H9 (cell line): ENCODE results near the gene ATP2C1. TPM values are rescaled to one million over a fixed set of nuclear protein-coding genes. Genes with fewer than 3 reads are reported as not detected.

ENCODE experiments used
- DNase-seq: peaks from one replicate; pipeline ENCODE4 v3.0.0-alpha.2; 2017
- H2AFZ ChIP-seq: one replicate; pipeline ENCODE4 v1.6.1; 2013; ENCODE audit warnings: mild to moderate bottlenecking, low read length, control low read depth, moderate library complexity
- H2AK5ac ChIP-seq: 2 replicates; pipeline ENCODE4 v1.6.1; 2013; ENCODE audit warnings: low read length, control low read depth, mixed read lengths; ENCODE audit not compliant: insufficient read length
- H2BK120ac ChIP-seq: one replicate; pipeline ENCODE4 v1.6.1; 2013; ENCODE audit warnings: low read depth, mild to moderate bottlenecking, low read length, control low read depth, inconsistent platforms; ENCODE audit not compliant: poor library complexity, severe bottlenecking
- H2BK12ac ChIP-seq: 2 replicates; pipeline ENCODE4 v1.6.1; 2013; ENCODE audit warnings: low read length, control low read depth, mixed read lengths, low read depth; ENCODE audit not compliant: insufficient read length
- H2BK15ac ChIP-seq: 2 replicates; pipeline ENCODE4 v1.6.1; 2013; ENCODE audit warnings: low read depth, low read length, control low read depth
- H2BK20ac ChIP-seq: one replicate; pipeline ENCODE4 v1.6.1; 2013; ENCODE audit warnings: low read depth, mild to moderate bottlenecking, low read length, control low read depth, inconsistent platforms; ENCODE audit not compliant: poor library complexity, severe bottlenecking
- H2BK5ac ChIP-seq: 2 replicates; pipeline ENCODE4 v1.6.1; 2013; ENCODE audit warnings: low read length, control low read depth, mixed read lengths; ENCODE audit not compliant: insufficient read length
- H3K14ac ChIP-seq: 2 replicates; pipeline ENCODE4 v1.6.1; 2013; ENCODE audit warnings: low read length, control low read depth; ENCODE audit not compliant: insufficient read depth
- H3K18ac ChIP-seq: 2 replicates; pipeline ENCODE4 v1.6.1; 2013; ENCODE audit warnings: low read depth, mild to moderate bottlenecking, mixed read lengths, low read length, control low read depth; ENCODE audit not compliant: insufficient read length
- H3K23ac ChIP-seq: 2 replicates; pipeline ENCODE4 v1.6.1; 2013; ENCODE audit warnings: low read length, control low read depth, mixed read lengths, low read depth; ENCODE audit not compliant: insufficient read length
- H3K23me2 ChIP-seq: 2 replicates; pipeline ENCODE4 v1.6.1; 2013; ENCODE audit warnings: low read depth, mild to moderate bottlenecking, mixed read lengths, low read length, control low read depth; ENCODE audit not compliant: insufficient read length, poor library complexity, severe bottlenecking
- H3K27ac ChIP-seq: 2 replicates; pipeline ENCODE4 v1.5.1; 2013; ENCODE audit warnings: low read length, control low read depth, mixed read lengths, low read depth; ENCODE audit not compliant: insufficient read length
- H3K27me3 ChIP-seq: 2 replicates; pipeline ENCODE4 v1.6.1; 2013; ENCODE audit warnings: low read length, control low read depth, inconsistent platforms; ENCODE audit not compliant: insufficient read depth
- H3K4ac ChIP-seq: 2 replicates; pipeline ENCODE4 v1.6.1; 2013; ENCODE audit warnings: low read depth, mild to moderate bottlenecking, control low read depth, inconsistent platforms, low read length, moderate library complexity
- H3K4me1 ChIP-seq: 2 replicates; pipeline ENCODE4 v1.6.1; 2013; ENCODE audit warnings: low read length, control low read depth, inconsistent platforms; ENCODE audit not compliant: insufficient read depth
- H3K4me2 ChIP-seq: 2 replicates; pipeline ENCODE4 v1.6.1; 2013; ENCODE audit warnings: low read length, control low read depth, mixed read lengths; ENCODE audit not compliant: insufficient read length, insufficient read depth
- H3K56ac ChIP-seq: 2 replicates; pipeline ENCODE4 v1.6.1; 2013; ENCODE audit warnings: low read depth, mild to moderate bottlenecking, mixed read lengths, low read length, control low read depth; ENCODE audit not compliant: insufficient read length
- H3K79me1 ChIP-seq: 2 replicates; pipeline ENCODE4 v1.6.1; 2013; ENCODE audit warnings: low read depth, mild to moderate bottlenecking, moderate library complexity, low read length, control low read depth, inconsistent platforms; ENCODE audit not compliant: insufficient read depth, poor library complexity, severe bottlenecking
- H3K79me2 ChIP-seq: 2 replicates; pipeline ENCODE4 v1.6.1; 2013; ENCODE audit warnings: low read length, control low read depth, inconsistent platforms; ENCODE audit not compliant: insufficient read depth
- H3K9ac ChIP-seq: 2 replicates; pipeline ENCODE4 v1.6.1; 2013; ENCODE audit warnings: low read length, control low read depth, mixed read lengths; ENCODE audit not compliant: insufficient read length; ENCODE audit errors: extremely low read depth
- H3K9me3 ChIP-seq: one replicate; pipeline ENCODE4 v1.6.1; 2013; ENCODE audit warnings: low read depth, low read length, inconsistent platforms; ENCODE audit not compliant: control insufficient read depth
- H3T11ph ChIP-seq: one replicate; pipeline ENCODE4 v1.6.1; 2013; ENCODE audit warnings: mild to moderate bottlenecking, low read length, control low read depth, inconsistent platforms
- H4K20me1 ChIP-seq: one replicate; pipeline ENCODE4 v1.6.1; 2013; ENCODE audit not compliant: control insufficient read depth, insufficient read length, insufficient read depth
- H4K5ac ChIP-seq: 2 replicates; pipeline ENCODE4 v1.6.1; 2013; ENCODE audit warnings: low read depth, mild to moderate bottlenecking, mixed read lengths, low read length, control low read depth; ENCODE audit not compliant: insufficient read length
- H4K8ac ChIP-seq: replicated peaks from 2 replicates; pipeline ENCODE4 v1.6.1; 2013; ENCODE audit warnings: low read length, control low read depth, mixed read lengths, low read depth; ENCODE audit not compliant: insufficient read length
- H4K91ac ChIP-seq: 2 replicates; pipeline ENCODE4 v1.6.1; 2013; ENCODE audit warnings: low read depth, mild to moderate bottlenecking, moderate library complexity, mixed read lengths, low read length, control low read depth; ENCODE audit not compliant: insufficient read length
- H3K27ac Mint-ChIP-seq, 3 experiments: 2 replicates in 2 of 3; 3 replicates in 1 of 3; pipeline ENCODE4 v1.8.0; 2020 to 2021; ENCODE audit warnings: mixed read lengths in 3 of 3, mild to moderate bottlenecking in 1 of 3, moderate library complexity in 1 of 3
- H3K27me3 Mint-ChIP-seq: 2 replicates; pipeline ENCODE4 v1.8.0; 2021; ENCODE audit warnings: low read depth, mild to moderate bottlenecking, moderate library complexity, mixed read lengths
- H3K36me3 Mint-ChIP-seq, 3 experiments: 2 replicates in 2 of 3; 3 replicates in 1 of 3; pipeline ENCODE4 v1.8.0; 2020 to 2021; ENCODE audit warnings: low read depth in 3 of 3, mixed read lengths in 3 of 3; ENCODE audit not compliant: insufficient read depth in 1 of 3
- H3K4me1 Mint-ChIP-seq, 2 experiments: 2 replicates each; pipeline ENCODE4 v1.8.0; 2020; ENCODE audit warnings: mixed read lengths in 2 of 2
- H3K4me3 Mint-ChIP-seq, 2 experiments: 2 replicates in 1 of 2; 3 replicates in 1 of 2; pipeline ENCODE4 v1.8.0; 2020 to 2021; ENCODE audit warnings: mild to moderate bottlenecking in 2 of 2, mixed read lengths in 2 of 2, moderate library complexity in 1 of 2
- H3K9me3 Mint-ChIP-seq, 2 experiments: 2 replicates in 1 of 2; 3 replicates in 1 of 2; pipeline ENCODE4 v1.8.0; 2020; ENCODE audit warnings: mild to moderate bottlenecking in 2 of 2, mixed read lengths in 2 of 2, moderate library complexity in 1 of 2
- CTCF ChIP-seq: fragments of 200-600 bp; sonication (generic); conservative IDR thresholded peaks from 3 replicates; pipeline ENCODE4 v1.8.0; 2021; ENCODE audit warnings: antibody characterized with exemption, mild to moderate bottlenecking
- WGBS: extraction: QIAGEN DNeasy Blood & Tissue Kit; methylation state at CpG from one replicate; pipeline ENCODE4 v1.1.7; 2013; ENCODE audit warnings: missing lambda C conversion rate, low lambda C conversion rate, mixed read lengths; ENCODE audit not compliant: insufficient read length; ENCODE audit errors: extremely low coverage; 5-methylcytosine and 5-hydroxymethylcytosine counted together
- total RNA-seq: library from RNA; stranded (reverse); gene quantifications from 2 replicates; pipeline ENCODE4 v1.2.1, GENCODE V29; 2021

Gene ATP2C1
- total RNA-seq, 1 experiment from 2014 or later, result 65.5 TPM

GRCh38 chr3:130948929-130949328 is 55.0 kb downstream of the ATP2C1 start:
- no peak for DNase-seq
- Histone ChIP-seq H4K5ac (no peak overlapping the region), H2BK12ac (no peak overlapping the region), H3K14ac (no peak overlapping the region), H4K91ac (no peak overlapping the region), H2BK15ac (no peak overlapping the region), H3K79me2 (no peaks in the 10 kb centered on the region), H3K4ac (no peak overlapping the region), H3K18ac (no peak overlapping the region), H3K4me2 (no peak overlapping the region), H3K9me3 (no peaks in the 10 kb centered on the region), H2BK20ac (no peak overlapping the region), H3K23ac (no peak overlapping the region), H3K27ac (no peak overlapping the region), H3K23me2 (no peaks in the 10 kb centered on the region), H3T11ph (no peak overlapping the region), H3K4me1 (no peaks in the 10 kb centered on the region), H4K20me1 (no peaks in the 10 kb centered on the region), H3K56ac (no peak overlapping the region), H3K79me1 (no peaks in the 10 kb centered on the region), H2AK5ac (no peak overlapping the region), H2AFZ (no peak overlapping the region), H4K8ac (no peak overlapping the region), H3K9ac (no peak overlapping the region), H2BK5ac (no peak overlapping the region), H3K27me3 (no peaks in the 10 kb centered on the region; the same call in 1 of the 2 replicates), H2BK120ac (no peak overlapping the region)
- H3K36me3 Mint-ChIP-seq, result peaks cover 21 to 45% (median 27%) of the 10 kb centered on the region in 3 experiments; a peak in 6 of 7 replicates
- H3K4me3 Mint-ChIP-seq, result no peak overlapping the region
- no CpG with 5 or more reads among the region's 3 CpGs for WGBS
- H3K9me3 Mint-ChIP-seq, result no peaks in the 10 kb centered on the region
- H3K27me3 Mint-ChIP-seq, result no peaks in the 10 kb centered on the region
- TF ChIP-seq CTCF, result no peak
- peak overlapping the region in 2 of 3 experiments; percentile 35 to 56; a peak in 1 of 7 replicates for H3K27ac Mint-ChIP-seq
- H3K4me1 Mint-ChIP-seq, result peaks cover 0 to 3% of the 10 kb centered on the region in 2 experiments; a peak in 1 of 4 replicates
